Erythroblast (primary cell): ENCODE measurements around the gene PLEKHH2.

Experiments
- DNase-seq, 2 experiments: peaks; one replicate each; lab custom pipeline; 2025; lab: John Stamatoyannopoulos, UW
- GATA1 ChIP-seq: IDR thresholded peaks from 2 replicates; pipeline ENCODE4 v1.6.1; 2011; ENCODE audit warnings: low read depth, mild to moderate bottlenecking, control low read depth, low read length, moderate library complexity
- POLR2A ChIP-seq: IDR thresholded peaks from 2 replicates; pipeline ENCODE4 v1.6.1; 2011; ENCODE audit warnings: mild to moderate bottlenecking, low read length

The PLEKHH2 gene

DNA sequence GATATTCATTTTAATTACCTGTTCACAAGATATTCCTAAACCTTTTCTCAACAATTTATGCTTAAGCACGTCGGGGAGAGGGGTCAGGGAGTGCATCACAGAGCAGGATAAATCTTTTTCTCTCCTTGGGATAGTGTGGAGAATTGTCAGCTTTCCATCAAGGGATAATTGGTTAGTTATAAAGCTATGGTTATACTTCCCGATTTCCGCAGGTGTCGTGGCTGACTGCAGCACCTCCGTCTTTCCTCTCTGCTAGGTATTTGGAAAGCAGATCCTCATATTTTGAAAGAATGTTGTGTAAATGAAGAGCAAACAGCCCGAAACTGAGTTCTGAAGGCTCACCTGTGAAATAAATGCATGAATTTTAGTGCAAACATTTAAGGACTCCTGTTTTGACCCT, 137.6 kb downstream of the PLEKHH2 start:
- TF ChIP-seq GATA1 (no peak), POLR2A (no peak)
- DNase-seq, result no peak

DNA sequence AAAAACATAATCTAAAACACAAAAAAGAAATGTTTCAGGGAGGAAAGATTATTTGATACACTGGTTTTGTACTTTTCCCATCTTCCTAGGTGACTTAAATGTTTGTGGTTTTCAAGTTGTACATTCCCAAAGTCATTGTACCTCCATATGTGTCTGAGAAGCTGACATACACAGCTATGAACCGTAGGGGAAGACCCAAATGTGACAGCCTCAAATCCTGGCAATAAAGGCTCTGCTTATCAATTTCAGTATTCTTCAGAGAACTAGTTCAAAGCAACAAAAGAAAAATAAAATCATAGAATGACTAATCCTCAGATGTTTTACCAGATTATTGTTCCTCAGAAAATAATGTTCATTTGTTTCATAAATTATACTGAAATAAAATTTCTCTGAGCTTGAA, 139.3 kb downstream of the PLEKHH2 start:
- no peak for TF ChIP-seq GATA1
- no peak for TF ChIP-seq POLR2A
- DNase-seq, result no peak

DNA sequence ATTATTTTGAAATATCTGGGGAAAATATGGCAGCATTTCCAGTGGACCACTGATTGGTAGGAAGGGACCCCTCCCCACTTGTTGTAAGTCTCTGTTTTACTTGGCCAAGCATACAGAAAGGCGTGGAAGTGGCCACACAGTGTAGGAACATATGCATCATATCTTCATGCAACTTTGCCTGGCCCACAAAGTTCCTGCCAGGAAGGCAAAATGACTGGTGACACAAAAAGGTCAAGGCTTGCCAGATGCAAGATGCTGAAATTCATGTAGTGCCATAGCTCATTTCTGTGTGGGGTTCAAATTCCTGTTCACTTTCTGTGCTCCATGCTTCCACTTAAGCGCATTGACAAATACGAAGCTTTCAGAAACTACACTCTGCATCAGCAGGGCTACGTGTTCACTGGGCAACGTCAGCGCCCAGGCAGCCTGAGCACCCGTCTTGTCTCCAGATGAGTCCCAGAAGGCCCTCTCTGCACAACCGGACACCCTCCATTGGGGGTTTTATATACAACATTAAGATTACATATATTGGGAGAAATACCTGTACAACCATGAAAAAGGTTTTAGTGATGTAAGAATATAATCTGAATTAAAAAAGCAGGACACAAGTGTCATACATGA, 140.4 kb downstream of the PLEKHH2 start:
- no peak for DNase-seq
- TF ChIP-seq POLR2A (no peak), GATA1 (no peak)

DNA sequence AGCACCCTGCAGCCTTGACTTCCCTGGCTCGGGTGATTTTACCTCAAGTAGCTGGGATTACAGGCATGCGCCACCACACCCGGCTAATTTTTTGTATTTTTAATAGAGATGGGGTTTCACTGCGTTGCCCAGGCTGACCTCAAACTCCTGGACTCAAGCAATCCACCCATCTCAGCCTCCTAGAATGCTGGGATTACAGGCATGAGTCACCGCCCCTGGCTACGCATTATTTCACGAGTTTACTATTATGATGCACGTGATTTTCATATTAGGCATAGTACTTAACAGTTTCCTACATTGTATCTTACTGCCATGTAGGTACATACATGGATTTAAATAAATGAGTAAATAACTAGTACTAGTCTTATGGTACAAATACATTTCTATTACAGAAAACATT, 141.2 kb downstream of the PLEKHH2 start:
- TF ChIP-seq POLR2A, result no peak
- no peak for TF ChIP-seq GATA1
- no peak for DNase-seq

DNA sequence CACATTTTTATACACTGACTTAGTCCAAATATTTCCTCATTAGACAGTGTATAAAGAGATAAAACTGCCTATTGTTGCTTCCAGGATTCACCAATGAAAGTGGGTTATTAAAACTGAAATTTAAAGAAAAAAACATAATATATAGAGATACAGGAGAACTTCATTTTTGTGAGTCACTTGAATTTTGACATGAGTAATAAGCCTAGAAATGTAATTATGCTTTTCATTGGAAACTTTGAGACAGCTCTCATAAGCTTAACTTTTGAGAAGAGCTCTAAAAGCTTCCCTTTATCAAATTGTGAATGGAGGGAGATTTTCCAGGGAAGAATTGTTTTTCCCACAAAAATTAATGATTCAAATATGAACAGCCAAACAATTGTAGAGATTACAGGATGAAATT, 150.8 kb downstream of the PLEKHH2 start:
- DNase-seq, result no peak
- TF ChIP-seq GATA1 (no peak), POLR2A (no peak)

DNA sequence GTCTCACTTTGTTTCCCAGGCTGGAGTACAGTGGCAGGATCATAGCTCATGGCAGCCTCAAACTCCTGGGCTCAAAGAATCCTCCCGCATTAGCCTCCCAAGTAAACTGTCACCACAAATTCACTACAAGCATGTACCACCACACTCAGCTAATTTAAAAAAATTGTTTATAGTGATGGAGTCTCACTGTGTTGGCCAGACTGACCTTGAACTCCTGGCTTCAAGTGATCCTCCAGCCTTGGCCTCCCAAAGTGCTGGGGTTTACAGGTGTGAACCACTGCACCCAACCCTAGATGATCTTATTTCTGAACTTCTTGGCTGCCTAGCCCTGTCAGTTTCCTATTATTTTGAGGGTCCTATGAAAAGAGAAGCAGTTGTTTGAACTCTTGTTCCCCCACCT, 151.6 kb downstream of the PLEKHH2 start:
- no peak for DNase-seq
- TF ChIP-seq POLR2A (no peak), GATA1 (no peak)

DNA sequence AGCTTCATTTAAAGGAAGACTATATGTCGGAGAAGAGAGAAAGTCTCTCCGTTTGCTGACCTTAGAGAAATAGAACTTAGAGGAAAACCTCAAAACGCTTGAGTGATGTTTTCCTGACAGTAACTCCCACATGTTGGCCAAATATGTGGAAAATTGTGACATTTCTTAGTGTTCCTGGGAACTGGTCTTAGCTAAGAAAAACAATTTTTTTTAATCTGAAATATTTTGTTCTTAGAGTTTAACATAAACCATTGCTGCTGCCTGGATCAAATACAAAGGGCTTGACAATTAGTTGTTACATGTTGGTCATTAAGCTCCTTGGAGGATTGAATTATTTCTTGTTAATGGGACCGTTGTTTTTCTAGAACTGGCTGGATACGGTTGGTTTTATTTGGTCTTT, 153.1 kb downstream of the PLEKHH2 start:
- TF ChIP-seq POLR2A (no peak), GATA1 (no peak)
- DNase-seq, result no peak

DNA sequence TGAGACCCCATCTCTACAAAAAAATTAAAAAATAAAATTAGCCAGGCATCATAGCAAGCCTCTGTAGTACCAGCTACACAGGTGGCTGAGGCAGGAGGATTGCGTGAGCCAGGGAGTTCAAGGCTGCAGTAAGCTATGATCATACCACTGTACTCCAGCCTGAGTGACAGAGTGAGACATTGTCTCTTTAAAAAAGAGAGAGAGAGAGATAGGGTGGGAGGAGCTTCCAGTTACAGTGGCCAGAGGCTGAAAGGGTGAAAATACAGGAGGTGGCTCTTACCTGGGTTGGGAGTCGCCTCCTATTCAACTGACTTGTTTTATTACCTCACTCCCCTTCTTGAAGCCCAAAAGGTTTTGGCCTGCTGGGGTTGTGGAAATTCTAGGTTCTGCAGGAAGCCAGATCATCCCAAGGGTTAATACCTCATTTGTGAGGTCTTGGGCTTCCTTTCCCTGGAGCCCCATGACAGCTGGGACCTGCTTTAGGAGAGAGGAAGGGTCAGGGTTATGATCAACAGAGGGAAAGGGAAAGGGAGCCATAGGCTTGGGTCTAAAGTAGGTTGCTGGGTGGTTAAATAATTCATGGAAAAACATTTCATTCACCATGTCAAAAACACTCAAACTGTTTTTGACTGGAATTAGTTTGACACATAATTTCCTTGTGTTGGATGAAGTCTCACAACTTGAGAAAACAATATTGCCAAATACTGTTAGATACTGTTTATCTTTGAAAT, 154.1 kb downstream of the PLEKHH2 start:
- TF ChIP-seq GATA1, result no peak
- no peak for TF ChIP-seq POLR2A
- DNase-seq, result no peak

DNA sequence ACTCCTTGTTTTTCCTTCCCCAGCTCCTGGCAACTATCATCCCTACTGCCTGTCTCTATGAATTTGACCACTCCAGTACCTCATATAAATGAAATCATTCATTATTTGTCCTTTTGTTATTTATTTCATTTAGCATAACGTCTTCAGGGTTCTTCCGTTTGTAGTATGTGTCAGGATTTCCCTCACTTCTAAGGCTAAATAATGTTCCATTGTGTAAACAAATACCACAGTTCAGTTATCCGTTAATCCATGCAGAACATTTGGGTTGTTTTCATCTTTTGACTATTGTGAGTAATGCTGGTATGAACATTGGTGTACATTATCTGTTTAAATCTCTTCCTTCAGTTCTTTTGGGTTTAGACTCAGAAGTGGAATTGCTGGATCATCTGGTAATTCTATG, 155.6 kb downstream of the PLEKHH2 start:
- DNase-seq, result no peak
- TF ChIP-seq POLR2A (no peak), GATA1 (no peak)

DNA sequence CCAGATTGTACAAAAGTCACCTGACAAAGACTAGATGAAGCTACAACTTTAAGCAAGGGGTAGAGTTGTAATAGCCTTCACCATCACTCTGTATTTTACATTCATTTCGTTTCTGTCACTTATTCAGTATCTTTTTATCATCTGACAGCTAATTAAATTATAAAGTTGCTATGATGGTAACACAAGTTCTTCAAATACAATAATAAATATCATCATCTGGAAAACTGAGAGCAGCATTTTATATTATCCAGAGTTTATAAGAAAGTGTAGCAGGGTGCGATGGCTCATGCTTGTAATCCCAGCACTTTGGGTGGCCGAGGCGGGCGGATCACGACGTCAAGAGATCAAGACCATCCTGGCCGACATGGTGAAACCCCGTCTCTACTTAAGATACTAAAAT, 157.9 kb downstream of the PLEKHH2 start:
- no peak for TF ChIP-seq POLR2A
- no peak for TF ChIP-seq GATA1
- no peak for DNase-seq

DNA sequence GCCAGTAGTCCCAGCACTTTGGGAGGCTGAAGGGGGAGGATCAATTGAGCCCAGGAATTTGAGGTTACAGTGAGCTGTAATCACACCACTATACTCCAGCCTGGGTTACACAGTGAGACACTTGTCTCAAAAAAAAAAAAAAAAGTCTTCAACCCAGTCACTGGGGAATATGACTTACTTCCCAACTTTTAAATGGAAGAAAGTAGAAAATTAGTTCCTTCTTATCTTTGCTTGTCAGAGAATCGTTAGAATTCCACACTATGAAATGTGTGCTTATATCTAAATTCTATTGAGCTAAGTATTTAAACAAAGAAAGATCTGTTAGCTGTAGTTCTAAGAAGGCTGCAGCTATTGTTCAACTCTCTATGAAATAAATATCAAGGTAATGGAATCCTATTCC, 159.1 kb downstream of the PLEKHH2 start:
- DNase-seq, result no peak
- TF ChIP-seq GATA1, result no peak
- no peak for TF ChIP-seq POLR2A

DNA sequence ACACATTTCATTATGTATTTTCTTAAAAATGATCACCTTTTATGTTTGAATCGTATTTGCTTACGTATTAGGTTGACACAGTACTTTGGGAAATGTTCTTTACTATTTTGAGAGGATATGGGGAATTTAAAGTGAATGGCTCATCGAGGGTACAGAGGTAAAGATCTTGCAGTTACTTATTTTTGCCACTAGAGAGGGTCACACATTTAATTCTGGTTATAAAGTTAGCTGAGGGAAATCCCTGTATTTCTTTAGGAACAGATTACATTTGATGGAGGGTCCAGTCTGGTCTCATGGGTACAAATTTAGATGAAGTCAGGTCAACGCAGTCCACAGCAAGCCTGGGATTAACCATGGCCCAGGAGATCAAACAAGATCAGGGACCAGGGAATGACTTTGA, 161.2 kb downstream of the PLEKHH2 start:
- TF ChIP-seq GATA1 (no peak), POLR2A (no peak)
- DNase-seq, result no peak

DNA sequence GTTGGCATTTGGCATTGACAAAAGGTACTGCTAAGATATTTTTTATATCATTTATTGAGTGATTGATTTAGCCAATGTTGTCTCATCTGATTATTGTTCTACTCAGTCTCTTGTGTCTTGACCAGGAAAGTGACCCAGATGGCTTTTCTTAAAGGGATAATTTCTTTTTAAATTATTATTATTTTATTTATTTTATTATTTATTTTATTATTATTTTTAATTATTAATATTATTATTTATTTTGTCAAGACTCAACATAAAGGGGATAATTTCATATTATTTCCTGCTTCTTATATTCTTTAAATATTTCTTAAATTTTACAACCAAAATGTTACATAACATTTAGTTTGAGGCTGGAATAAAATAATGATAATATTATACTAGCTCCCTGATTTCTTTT, 163.8 kb downstream of the PLEKHH2 start:
- TF ChIP-seq POLR2A, result no peak
- TF ChIP-seq GATA1, result no peak
- no peak for DNase-seq

DNA sequence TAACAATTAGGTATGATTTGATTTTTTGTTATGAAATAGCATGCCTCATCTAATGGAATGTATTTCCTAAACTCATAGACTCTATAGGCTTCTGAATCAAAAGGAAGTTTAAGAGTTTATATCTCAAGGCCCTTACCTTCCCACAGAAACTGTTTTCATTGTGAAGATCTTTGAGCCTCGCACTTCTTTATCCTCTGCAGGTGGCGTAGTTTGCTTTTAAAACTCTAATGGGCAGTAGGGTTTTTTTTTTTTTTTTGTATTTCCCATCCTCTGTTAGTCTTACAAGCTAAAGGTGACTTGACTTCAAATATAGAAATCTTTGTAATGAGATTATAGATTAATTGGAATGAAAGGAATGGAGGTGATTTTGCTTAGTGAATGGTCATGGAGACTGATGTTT, 165.1 kb downstream of the PLEKHH2 start:
- TF ChIP-seq GATA1, result no peak
- no peak for TF ChIP-seq POLR2A
- DNase-seq, result no peak

DNA sequence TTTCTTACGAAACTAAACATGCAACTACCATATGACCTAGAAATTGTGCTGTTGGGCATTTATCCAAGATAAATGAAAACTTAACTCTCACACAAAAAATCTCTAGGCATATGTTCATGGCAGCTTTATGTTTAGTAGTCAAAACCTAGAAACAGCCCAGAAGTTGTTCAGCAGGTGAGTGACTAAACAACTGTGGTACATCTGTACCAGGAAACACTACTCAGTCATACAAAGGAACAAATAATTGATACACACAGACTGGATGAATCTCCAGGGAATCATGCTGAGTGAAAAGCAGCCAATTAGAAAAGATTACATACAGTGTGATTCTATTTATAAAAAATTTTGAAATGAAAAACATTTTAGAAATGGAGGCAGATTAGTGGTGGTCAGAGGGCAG, 166.1 kb downstream of the PLEKHH2 start:
- no peak for DNase-seq
- TF ChIP-seq GATA1 (no peak), POLR2A (no peak)
